IMR-90 (cell line): ENCODE results near the gene TMEM163. TPM values are rescaled to one million over a fixed set of nuclear protein-coding genes. Genes with fewer than 3 reads are reported as not detected.

Experiments
- ATAC-seq: fragments of 200-7000 bp; cut with Tn5 transposase; 2 replicates; pipeline ENCODE4 v1.9.1; 2020; ENCODE audit warnings: low read depth, mild to moderate bottlenecking, moderate library complexity
- BruUV-seq: library from RNA; stranded (reverse); fragments of 400-500 nt; replicated peaks from 2 replicates; lab custom pipeline; 2021; lab: Mats Ljungman, UMichigan
- CTCF ChIA-PET: fragments of 300-600 bp; formaldehyde crosslinking; extraction: SDS; loops from one replicate; lab custom pipeline; 2021; ENCODE audit warnings: antibody characterized with exemption; lab: Yijun Ruan, JAX
- POLR2A ChIA-PET: fragments of 300-600 bp; sonication (Branson Sonifier 250); formaldehyde crosslinking; loops from one replicate; lab custom pipeline; 2022; ENCODE audit warnings: antibody characterized with exemption; ENCODE audit not compliant: unreplicated experiment; lab: Charles Lee
- DNase-seq: peaks from one replicate; pipeline ENCODE4 v3.0.0; 2013
- H2AFZ ChIP-seq: replicated peaks from 2 replicates; pipeline ENCODE3; 2013; ENCODE audit warnings: low read length, mild to moderate bottlenecking; ENCODE audit not compliant: poor library complexity
- H2AK5ac ChIP-seq: 2 replicates; pipeline ENCODE4 v1.6.1; 2013; ENCODE audit warnings: low read depth, low read length, inconsistent platforms
- H2AK9ac ChIP-seq: replicated peaks from 2 replicates; pipeline ENCODE3; 2013; ENCODE audit warnings: mild to moderate bottlenecking, low read depth, low read length, moderate library complexity; ENCODE audit not compliant: poor library complexity
- H2BK120ac ChIP-seq: 2 replicates; pipeline ENCODE4 v1.6.1; 2013; ENCODE audit warnings: low read depth, low read length, inconsistent platforms
- H2BK15ac ChIP-seq: 3 replicates; pipeline ENCODE4 v1.6.1; 2013; ENCODE audit warnings: low read depth, low read length, inconsistent platforms
- H2BK20ac ChIP-seq: 2 replicates; pipeline ENCODE4 v1.6.1; 2013; ENCODE audit warnings: low read depth, mild to moderate bottlenecking, inconsistent platforms, low read length, moderate library complexity
- H2BK5ac ChIP-seq: 2 replicates; pipeline ENCODE4 v1.6.1; 2013; ENCODE audit warnings: mild to moderate bottlenecking, low read depth, low read length, inconsistent platforms; ENCODE audit not compliant: poor library complexity, severe bottlenecking
- H3K14ac ChIP-seq: replicated peaks from 2 replicates; pipeline ENCODE4 v1.6.1; 2013; ENCODE audit warnings: low read depth, low read length, inconsistent platforms
- H3K18ac ChIP-seq: 2 replicates; pipeline ENCODE4 v1.6.1; 2013; ENCODE audit warnings: low read depth, low read length, control low read depth
- H3K23ac ChIP-seq: 2 replicates; pipeline ENCODE4 v1.6.1; 2013; ENCODE audit warnings: low read depth, low read length, inconsistent platforms
- H3K27ac ChIP-seq: 2 replicates; pipeline ENCODE4 v1.5.1; 2013; ENCODE audit warnings: mild to moderate bottlenecking, control low read depth, low read length; ENCODE audit not compliant: insufficient read depth
- H3K27me3 ChIP-seq: 2 replicates; pipeline ENCODE4 v1.6.1; 2013; ENCODE audit warnings: low read length; ENCODE audit not compliant: control insufficient read depth, insufficient read depth
- H3K36me3 ChIP-seq: 2 replicates; pipeline ENCODE4 v1.6.1; 2013; ENCODE audit warnings: low read length, mixed read lengths; ENCODE audit not compliant: control insufficient read depth, insufficient read depth
- H3K4ac ChIP-seq: 2 replicates; pipeline ENCODE4 v1.6.1; 2013; ENCODE audit warnings: low read depth, low read length, inconsistent platforms
- H3K4me1 ChIP-seq: 2 replicates; pipeline ENCODE4 v1.6.1; 2013; ENCODE audit warnings: low read length, mixed read lengths; ENCODE audit not compliant: control insufficient read depth, insufficient read depth
- H3K4me2 ChIP-seq: 2 replicates; pipeline ENCODE4 v1.6.1; 2013; ENCODE audit warnings: low read depth, mild to moderate bottlenecking, control low read depth, low read length, moderate library complexity
- H3K4me3 ChIP-seq: 2 replicates; pipeline ENCODE4 v1.5.1; 2013; ENCODE audit warnings: low read depth, mild to moderate bottlenecking, control low read depth, low read length, moderate library complexity; ENCODE audit not compliant: insufficient read depth
- H3K56ac ChIP-seq: 2 replicates; pipeline ENCODE4 v1.6.1; 2013; ENCODE audit warnings: low read length, inconsistent platforms; ENCODE audit not compliant: insufficient read depth; ENCODE audit errors: extremely low read depth
- H3K79me1 ChIP-seq, 2 experiments: 2 replicates each; pipeline ENCODE4 v1.6.1; 2013; ENCODE audit warnings: low read length in 2 of 2, inconsistent platforms in 1 of 2, low read depth in 1 of 2
- H3K9ac ChIP-seq: 2 replicates; pipeline ENCODE4 v1.6.1; 2013; ENCODE audit warnings: low read depth, low read length, control low read depth
- H3K9me1 ChIP-seq: 2 replicates; pipeline ENCODE4 v1.6.1; 2013; ENCODE audit warnings: low read length, inconsistent platforms; ENCODE audit not compliant: insufficient read depth
- H3K9me3 ChIP-seq: 2 replicates; pipeline ENCODE4 v1.6.1; 2013; ENCODE audit warnings: low read length; ENCODE audit not compliant: control insufficient read depth, insufficient read depth
- H4K20me1 ChIP-seq: 2 replicates; pipeline ENCODE4 v1.6.1; 2013; ENCODE audit warnings: low read length, inconsistent platforms; ENCODE audit not compliant: insufficient read depth
- H4K5ac ChIP-seq: 2 replicates; pipeline ENCODE4 v1.6.1; 2013; ENCODE audit warnings: mild to moderate bottlenecking, low read depth, low read length, control low read depth
- H4K8ac ChIP-seq, 2 experiments: 2 replicates each; pipeline ENCODE4 v1.6.1; 2013; ENCODE audit warnings: low read depth in 2 of 2, low read length in 2 of 2, control low read depth in 1 of 2, inconsistent platforms in 1 of 2
- H4K91ac ChIP-seq: 2 replicates; pipeline ENCODE4 v1.6.1; 2013; ENCODE audit warnings: low read depth, low read length, inconsistent platforms; ENCODE audit not compliant: insufficient read depth
- BHLHE40 ChIP-seq: fragments of 150-350 bp; IDR thresholded peaks from 2 replicates; pipeline ENCODE4 v1.6.1; 2016; ENCODE audit warnings: mild to moderate bottlenecking, low read depth, low read length
- CEBPB ChIP-seq: IDR thresholded peaks from 2 replicates; pipeline ENCODE4 v1.6.1; 2012; ENCODE audit warnings: low read depth, low read length, improper control_type of control experiment
- CHD1 ChIP-seq: IDR thresholded peaks from 2 replicates; pipeline ENCODE4 v1.6.1; 2012; ENCODE audit warnings: low read depth, low read length, improper control_type of control experiment
- ELK1 ChIP-seq: fragments of 150-350 bp; IDR thresholded peaks from 2 replicates; pipeline ENCODE4 v1.6.1; 2016; ENCODE audit warnings: low read depth, mild to moderate bottlenecking, low read length, moderate library complexity, borderline replicate concordance
- FOS ChIP-seq: fragments of 150-350 bp; IDR thresholded peaks from 2 replicates; pipeline ENCODE4 v1.6.1; 2016; ENCODE audit warnings: low read depth, low read length
- MAFK ChIP-seq: IDR thresholded peaks from 2 replicates; pipeline ENCODE4 v1.6.1; 2012; ENCODE audit warnings: low read depth, low read length, improper control_type of control experiment
- MAZ ChIP-seq: IDR thresholded peaks from 2 replicates; pipeline ENCODE4 v1.6.1; 2012; ENCODE audit warnings: low read depth, mild to moderate bottlenecking, low read length, improper control_type of control experiment, moderate library complexity, borderline replicate concordance
- MXI1 ChIP-seq: IDR thresholded peaks from 2 replicates; pipeline ENCODE4 v1.6.1; 2012; ENCODE audit warnings: low read depth, mild to moderate bottlenecking, low read length, moderate library complexity, borderline replicate concordance
- NFE2L2 ChIP-seq: fragments of 150-350 bp; IDR thresholded peaks from 2 replicates; pipeline ENCODE4 v1.6.1; 2016; ENCODE audit warnings: low read depth, mild to moderate bottlenecking, low read length
- POLR2A ChIP-seq: IDR thresholded peaks from 2 replicates; pipeline ENCODE4 v1.6.1; 2012; ENCODE audit warnings: mild to moderate bottlenecking, low read depth, low read length
- RAD21 ChIP-seq: IDR thresholded peaks from 2 replicates; pipeline ENCODE4 v1.6.1; 2012; ENCODE audit warnings: low read length, improper control_type of control experiment
- RCOR1 ChIP-seq: IDR thresholded peaks from 2 replicates; pipeline ENCODE4 v1.6.1; 2012; ENCODE audit warnings: mild to moderate bottlenecking, low read length, improper control_type of control experiment; ENCODE audit not compliant: insufficient replicate concordance
- RFX5 ChIP-seq: IDR thresholded peaks from 2 replicates; pipeline ENCODE4 v1.8.0; 2012; ENCODE audit warnings: low read depth, mild to moderate bottlenecking, low read length, moderate library complexity
- SMC3 ChIP-seq: fragments of 150-350 bp; IDR thresholded peaks from 2 replicates; pipeline ENCODE4 v1.6.1; 2016; ENCODE audit warnings: low read depth, mild to moderate bottlenecking, antibody characterized with exemption, low read length, moderate library complexity
- USF2 ChIP-seq: fragments of 150-350 bp; IDR thresholded peaks from 2 replicates; pipeline ENCODE4 v1.6.1; 2017; ENCODE audit warnings: mild to moderate bottlenecking, antibody characterized with exemption, low read length, low read depth
- dilution Hi-C: fragments of 300-500 bp; cut with HindIII; formaldehyde crosslinking; loops from one replicate; pipeline ENCODE4 v1.14.3; 2018; ENCODE audit warnings: low sequenced_read_pairs; ENCODE audit not compliant: unreplicated experiment
- in situ Hi-C: fragments of 300-500 bp; cut with MboI; formaldehyde crosslinking; loops from 3 replicates; pipeline ENCODE4 v1.14.3; 2019; ENCODE audit warnings: low sequenced_read_pairs, inconsistent platforms, mixed read lengths
- intact Hi-C: fragments of 100-400 bp; cut with micrococcal nuclease; formaldehyde crosslinking; loops from 2 replicates; pipeline ENCODE4 v1.10.0; 2022
- polyA plus RNA-seq, 3 experiments: library from polyadenylated mRNA; depleted of rRNA; stranded (reverse); fragments of >200 nt; gene quantifications; 2 replicates each; pipeline ENCODE4 v1.2.3, GENCODE V29; 2012; ENCODE audit warnings: low replicate concordance in 1 of 3
- total RNA-seq: library from RNA; depleted of rRNA; stranded (reverse); fragments of >200 nt; gene quantifications from 2 replicates; pipeline ENCODE4 v1.2.3, GENCODE V29; 2012
- TF ChIP-seq, protein P1 (sequence below): conservative IDR thresholded peaks from 2 replicates; pipeline ENCODE4 v1.5.1; 2012; ENCODE audit warnings: mild to moderate bottlenecking, low read depth, low read length, improper control_type of control experiment

TMEM163 gene
- total and polyA plus RNA-seq, 2 of the 4 experiments (the other 2 are of a cell fraction) = not detected

DNA sequence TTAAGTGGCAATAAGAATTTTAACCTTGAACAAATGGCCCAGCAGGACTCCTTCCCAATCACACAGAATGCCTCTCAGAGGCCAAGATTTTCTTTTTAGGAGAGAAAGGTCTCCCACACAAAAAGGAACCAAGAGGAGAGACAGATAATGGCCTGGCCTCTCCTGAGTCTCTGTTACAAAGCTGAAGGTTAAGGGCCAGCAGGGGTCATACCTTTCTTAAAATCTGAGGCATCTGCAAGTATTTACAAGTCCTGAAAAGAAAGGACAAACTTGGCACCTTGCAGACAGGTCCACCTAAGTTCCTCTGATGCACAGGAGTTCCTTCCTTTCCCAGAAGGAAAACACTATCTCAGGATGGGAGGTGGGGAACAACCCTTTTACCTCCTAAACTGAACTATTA, 142.3 kb downstream of the TMEM163 start:
- Histone ChIP-seq H4K5ac (no peak overlapping the region), H2AK5ac (no peak overlapping the region), H2BK120ac (no peak overlapping the region), H4K91ac (no peak overlapping the region), H3K79me1 (no peaks in the 10 kb centered on the region), H3K9me1 (no peaks in the 10 kb centered on the region), H2BK5ac (no peak overlapping the region), H2BK20ac (no peak overlapping the region), H2BK15ac (no peak overlapping the region), H4K20me1 (no peaks in the 10 kb centered on the region), H3K23ac (no peak overlapping the region), H3K9ac (no peak overlapping the region), H3K18ac (no peak overlapping the region), H3K56ac (no peak overlapping the region), H3K4me1 (no peaks in the 10 kb centered on the region), H3K4me3 (no peak overlapping the region), H3K9me3 (no peaks in the 10 kb centered on the region), H3K27me3 (peaks cover 9% of the 10 kb centered on the region), H4K8ac (no peak overlapping the region), H3K27ac (no peak overlapping the region), H3K4ac (no peak overlapping the region), H2AFZ (no peak overlapping the region), H3K14ac (no peak overlapping the region), H3K36me3 (no peaks in the 10 kb centered on the region), H2AK9ac (no peak overlapping the region), H3K4me2 (no peak overlapping the region)
- no peak for TF ChIP-seq RCOR1
- TF ChIP-seq BHLHE40 = no peak
- no peak for TF ChIP-seq MAFK
- TF ChIP-seq ELK1 = no peak
- no peak for TF ChIP-seq CEBPB
- TF ChIP-seq FOS = no peak
- TF ChIP-seq RAD21 = no peak
- TF ChIP-seq POLR2A = no peak
- no peak for TF ChIP-seq MAZ
- no peak for TF ChIP-seq RFX5
- TF ChIP-seq, protein P1, sequence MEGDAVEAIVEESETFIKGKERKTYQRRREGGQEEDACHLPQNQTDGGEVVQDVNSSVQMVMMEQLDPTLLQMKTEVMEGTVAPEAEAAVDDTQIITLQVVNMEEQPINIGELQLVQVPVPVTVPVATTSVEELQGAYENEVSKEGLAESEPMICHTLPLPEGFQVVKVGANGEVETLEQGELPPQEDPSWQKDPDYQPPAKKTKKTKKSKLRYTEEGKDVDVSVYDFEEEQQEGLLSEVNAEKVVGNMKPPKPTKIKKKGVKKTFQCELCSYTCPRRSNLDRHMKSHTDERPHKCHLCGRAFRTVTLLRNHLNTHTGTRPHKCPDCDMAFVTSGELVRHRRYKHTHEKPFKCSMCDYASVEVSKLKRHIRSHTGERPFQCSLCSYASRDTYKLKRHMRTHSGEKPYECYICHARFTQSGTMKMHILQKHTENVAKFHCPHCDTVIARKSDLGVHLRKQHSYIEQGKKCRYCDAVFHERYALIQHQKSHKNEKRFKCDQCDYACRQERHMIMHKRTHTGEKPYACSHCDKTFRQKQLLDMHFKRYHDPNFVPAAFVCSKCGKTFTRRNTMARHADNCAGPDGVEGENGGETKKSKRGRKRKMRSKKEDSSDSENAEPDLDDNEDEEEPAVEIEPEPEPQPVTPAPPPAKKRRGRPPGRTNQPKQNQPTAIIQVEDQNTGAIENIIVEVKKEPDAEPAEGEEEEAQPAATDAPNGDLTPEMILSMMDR = no peak
- no peak for TF ChIP-seq NFE2L2
- no peak for TF ChIP-seq CHD1
- TF ChIP-seq MXI1 = no peak
- TF ChIP-seq USF2 = no peak
- no peak for TF ChIP-seq SMC3
- intact Hi-C loops (no loop called here), in situ Hi-C loops (no loop called here), dilution Hi-C loops (no loop called here)
- no TSS peak for BruUV-seq
- CTCF ChIA-PET = no interaction called here
- ATAC-seq = no peak
- POLR2A ChIA-PET = no interaction called here
- DNase-seq = no peak
